Kidney epithelial cell (primary cell): ENCODE results near the gene SLC37A2. TPM values are rescaled to one million over a fixed set of nuclear protein-coding genes. Genes with fewer than 3 reads are reported as not detected.

Experiments
- DNase-seq: peaks from one replicate; pipeline ENCODE4 v3.0.0-alpha.2; 2010; ENCODE audit warnings: low read depth
- H3K27me3 ChIP-seq: 2 replicates; pipeline ENCODE4 v1.6.0; 2011; ENCODE audit warnings: low read length; ENCODE audit not compliant: control insufficient read depth, insufficient read depth
- H3K36me3 ChIP-seq: 2 replicates; pipeline ENCODE4 v1.5.1; 2011; ENCODE audit warnings: low read length; ENCODE audit not compliant: control insufficient read depth, insufficient read depth
- H3K4me3 ChIP-seq: 2 replicates; pipeline ENCODE4 v1.5.1; 2011; ENCODE audit warnings: low read depth, mild to moderate bottlenecking, control low read depth, low read length
- total RNA-seq: library from RNA; depleted of rRNA; stranded (reverse); fragments of >200 nt; gene quantifications from 2 replicates; pipeline ENCODE4 v1.2.3, GENCODE V29; 2015
- TF ChIP-seq, protein P1 (sequence below): IDR thresholded peaks from 2 replicates; pipeline ENCODE4 v1.5.1; 2011; ENCODE audit warnings: mild to moderate bottlenecking, moderate library complexity, low read length, control low read depth, inconsistent platforms; ENCODE audit not compliant: insufficient read depth, poor library complexity, severe bottlenecking

The SLC37A2 gene
- total RNA-seq, 1 donor from 2014 or later, result 1.8 TPM

DNA sequence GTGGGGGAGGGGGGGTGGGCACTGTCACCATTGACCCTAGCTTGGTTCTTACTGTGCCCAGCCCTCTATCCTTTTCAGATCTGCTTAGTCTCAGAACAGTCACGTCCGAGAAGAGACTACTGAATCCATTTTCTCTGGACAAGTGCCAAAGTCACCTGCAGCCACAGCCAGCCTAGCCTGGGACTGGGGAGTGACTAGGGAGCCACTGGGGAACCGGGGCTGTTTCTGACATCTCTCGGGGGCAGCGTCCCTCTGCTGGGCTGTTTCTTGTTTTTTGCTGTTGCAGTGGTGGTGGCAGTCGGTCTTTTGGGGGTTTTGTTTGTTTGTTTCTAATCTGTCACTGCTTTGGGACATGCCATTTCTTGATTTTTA is 8.7 kb downstream of the SLC37A2 start:
- Histone ChIP-seq H3K4me3 (no peak overlapping the region), H3K27me3 (no peaks in the 10 kb centered on the region), H3K36me3 (no peaks in the 10 kb centered on the region)
- no peak for DNase-seq
- TF ChIP-seq, protein P1, sequence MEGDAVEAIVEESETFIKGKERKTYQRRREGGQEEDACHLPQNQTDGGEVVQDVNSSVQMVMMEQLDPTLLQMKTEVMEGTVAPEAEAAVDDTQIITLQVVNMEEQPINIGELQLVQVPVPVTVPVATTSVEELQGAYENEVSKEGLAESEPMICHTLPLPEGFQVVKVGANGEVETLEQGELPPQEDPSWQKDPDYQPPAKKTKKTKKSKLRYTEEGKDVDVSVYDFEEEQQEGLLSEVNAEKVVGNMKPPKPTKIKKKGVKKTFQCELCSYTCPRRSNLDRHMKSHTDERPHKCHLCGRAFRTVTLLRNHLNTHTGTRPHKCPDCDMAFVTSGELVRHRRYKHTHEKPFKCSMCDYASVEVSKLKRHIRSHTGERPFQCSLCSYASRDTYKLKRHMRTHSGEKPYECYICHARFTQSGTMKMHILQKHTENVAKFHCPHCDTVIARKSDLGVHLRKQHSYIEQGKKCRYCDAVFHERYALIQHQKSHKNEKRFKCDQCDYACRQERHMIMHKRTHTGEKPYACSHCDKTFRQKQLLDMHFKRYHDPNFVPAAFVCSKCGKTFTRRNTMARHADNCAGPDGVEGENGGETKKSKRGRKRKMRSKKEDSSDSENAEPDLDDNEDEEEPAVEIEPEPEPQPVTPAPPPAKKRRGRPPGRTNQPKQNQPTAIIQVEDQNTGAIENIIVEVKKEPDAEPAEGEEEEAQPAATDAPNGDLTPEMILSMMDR, result no peak

DNA sequence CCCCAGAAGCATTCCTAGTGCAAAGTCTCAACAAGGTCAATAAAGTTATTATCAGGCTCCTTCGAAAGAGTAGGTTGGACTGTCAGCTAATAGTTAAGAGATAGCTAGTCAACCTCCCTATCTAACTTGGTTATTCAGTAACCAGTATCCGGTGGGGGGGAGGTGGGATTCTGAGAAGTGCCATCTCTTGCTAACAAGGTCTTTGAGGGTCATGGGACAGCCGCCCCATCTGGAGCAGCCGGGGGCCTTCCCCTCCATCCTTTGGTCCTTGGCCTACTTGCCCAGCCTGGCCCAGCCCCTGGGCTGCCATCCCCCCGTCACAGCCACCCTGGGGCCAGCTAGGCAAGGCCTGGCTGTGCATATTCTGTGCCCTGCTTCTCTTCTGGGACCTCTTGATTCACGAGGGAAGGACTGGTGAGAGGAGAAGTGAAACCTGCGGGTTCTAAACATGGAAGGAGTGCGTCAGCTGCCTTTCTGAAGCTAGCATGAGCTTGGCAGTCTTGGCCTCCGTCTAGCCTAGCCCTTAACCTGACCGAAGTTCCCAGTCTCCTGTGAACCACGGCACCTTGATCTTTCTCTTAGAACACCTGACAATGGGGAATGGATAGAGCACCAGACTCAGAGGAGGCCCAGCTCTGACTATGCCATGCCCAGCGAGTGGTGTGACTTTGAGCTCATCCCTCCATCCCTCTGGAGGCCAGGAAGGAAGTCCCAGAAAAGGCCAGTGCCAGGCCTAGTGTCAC is 9.3 kb downstream of the SLC37A2 start:
- Histone ChIP-seq H3K27me3 (no peaks in the 10 kb centered on the region), H3K4me3 (no peak overlapping the region), H3K36me3 (no peaks in the 10 kb centered on the region)
- no peak for DNase-seq
- TF ChIP-seq, protein P1, result no peak

DNA sequence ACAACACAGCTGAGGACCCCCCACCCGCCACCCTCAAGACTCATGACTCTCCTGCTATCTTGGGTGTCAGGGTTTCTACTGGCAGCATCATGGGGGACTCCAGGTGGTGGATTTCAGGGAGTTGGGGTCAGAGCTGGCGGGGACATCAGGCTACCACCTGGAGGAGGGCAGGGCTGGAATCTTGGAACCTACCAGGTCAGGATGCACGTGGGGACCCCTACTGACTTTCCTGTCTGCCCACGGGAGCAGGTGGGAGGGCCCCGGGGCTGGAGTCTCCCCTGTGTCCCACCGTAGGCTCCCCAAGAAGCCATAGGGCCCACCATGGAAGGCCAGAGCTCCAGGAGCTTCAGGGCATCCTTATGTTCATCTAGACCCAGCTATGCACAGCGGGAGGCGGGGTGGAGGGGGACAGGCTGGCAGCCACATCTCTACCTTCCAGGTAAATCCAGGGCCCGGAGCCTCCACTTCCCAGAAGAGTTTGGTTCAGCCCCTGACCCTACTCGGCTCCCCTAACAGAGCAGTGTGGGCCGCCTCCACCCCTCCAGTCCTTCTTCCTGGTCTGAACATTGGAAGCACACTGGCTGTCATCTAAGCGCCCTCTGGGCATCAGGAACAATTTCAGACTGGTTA is 10.0 kb downstream of the SLC37A2 start:
- Histone ChIP-seq H3K27me3 (no peaks in the 10 kb centered on the region), H3K36me3 (no peaks in the 10 kb centered on the region), H3K4me3 (no peak overlapping the region)
- DNase-seq, result no peak
- TF ChIP-seq, protein P1, result no peak

DNA sequence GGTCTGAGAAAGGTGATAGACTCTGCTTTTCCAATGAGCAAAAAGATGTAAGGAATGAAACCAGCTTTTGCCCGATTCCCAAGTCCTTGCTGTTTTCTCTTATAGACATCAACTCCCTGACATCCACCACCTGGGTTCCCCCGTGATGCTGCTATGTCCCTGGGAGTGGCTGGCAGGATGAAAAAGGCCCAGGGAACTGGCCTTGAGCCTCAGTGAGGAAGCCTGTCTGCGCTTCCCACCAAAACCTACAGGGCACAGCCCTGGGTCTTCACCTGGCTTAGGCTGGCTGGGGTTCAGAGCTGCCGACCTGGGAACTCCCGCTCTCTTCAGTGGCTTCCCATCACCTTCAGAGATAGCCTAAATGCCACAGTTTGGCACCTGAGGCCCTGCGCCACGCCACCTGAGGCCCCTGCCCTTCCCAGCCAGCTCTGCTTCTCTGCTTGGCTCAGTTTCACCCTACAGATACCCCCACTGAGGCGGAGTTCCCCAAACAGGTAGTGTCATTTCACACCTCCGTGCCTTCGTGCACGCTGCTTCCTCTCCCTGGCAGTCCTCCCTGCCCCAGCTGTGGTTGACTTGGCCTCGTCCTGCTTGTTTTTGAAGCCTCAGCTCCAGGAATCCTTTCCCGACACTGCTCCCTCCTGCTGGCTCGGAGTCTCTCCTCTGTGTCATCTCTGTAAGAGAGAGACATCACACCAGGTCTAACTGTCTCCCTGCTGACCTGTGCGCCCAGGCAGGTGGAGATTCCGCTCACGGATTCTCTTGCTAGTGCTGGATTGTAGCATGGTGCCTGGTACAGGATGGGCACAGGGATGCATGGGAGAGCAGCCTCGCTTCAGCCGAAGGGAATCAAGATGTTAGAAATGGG is 10.7 kb downstream of the SLC37A2 start:
- Histone ChIP-seq H3K27me3 (no peaks in the 10 kb centered on the region), H3K36me3 (no peaks in the 10 kb centered on the region), H3K4me3 (no peak overlapping the region)
- DNase-seq, result no peak
- TF ChIP-seq, protein P1, result no peak

DNA sequence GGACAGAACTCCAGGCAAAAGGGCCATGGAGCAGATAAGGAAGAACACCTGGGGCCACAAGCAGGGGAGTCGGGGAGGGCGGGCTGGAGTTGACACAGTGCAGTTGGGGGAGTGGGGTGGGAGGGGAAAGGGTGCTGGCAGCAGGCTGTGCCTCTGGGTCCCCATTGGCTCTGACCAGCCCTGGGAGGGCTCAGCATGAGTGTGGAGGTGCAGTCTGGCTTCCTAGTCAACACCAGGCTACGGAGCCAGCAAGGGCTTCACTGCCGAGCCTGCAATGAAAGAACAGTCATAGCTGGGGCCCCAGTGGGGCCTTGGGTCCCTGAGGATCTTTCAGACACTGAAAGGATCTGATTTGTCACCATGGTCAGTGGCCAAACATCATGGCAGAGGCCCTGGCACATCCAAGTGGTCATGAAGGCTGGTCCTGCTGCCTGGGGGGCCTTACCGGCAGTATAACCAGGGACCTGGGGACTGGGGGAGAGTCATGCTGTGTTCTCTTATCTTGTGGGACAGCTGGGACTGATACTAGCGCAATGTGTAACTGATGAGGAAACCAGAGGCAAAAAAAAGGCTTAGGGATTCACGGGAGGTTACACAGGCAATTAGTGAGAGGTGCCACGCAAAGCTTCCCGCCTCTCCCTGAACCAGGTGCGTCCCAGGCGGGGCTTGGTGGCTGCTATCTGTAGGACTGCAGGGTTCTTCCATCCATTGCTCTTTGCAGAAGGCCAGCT is 11.6 kb downstream of the SLC37A2 start:
- DNase-seq, result no peak
- H3K36me3 ChIP-seq, result no peaks in the 10 kb centered on the region
- TF ChIP-seq, protein P1, result no peak
- H3K27me3 ChIP-seq, result no peaks in the 10 kb centered on the region
- no peak overlapping the region for H3K4me3 ChIP-seq
